ENCODE data around the gene QRICH2.

GRCh38 chr17:76252040-76252954, 55.8 kb downstream of the QRICH2 start:
- no peak for TF ChIP-seq POLR2A (IDR thresholded peaks at IDR 0.05)
- no peak for TF ChIP-seq CTCF (IDR thresholded peaks at IDR 0.05)

Data from gastroesophageal sphincter (tissue), 3 donors.